ENCODE measurements around the gene ZEB2. TPM values are rescaled to one million over a fixed set of nuclear protein-coding genes. Genes with fewer than 3 reads are reported as not detected.
"Not testable (repeated sequence)": the region's sequence is repeated elsewhere in the genome, so short reads cannot be mapped to it uniquely, and the experiment has no call there.

ZEB2 gene
- total RNA-seq, 2 donors from 2014 or later = 49.5 to 61.1 TPM

DNA sequence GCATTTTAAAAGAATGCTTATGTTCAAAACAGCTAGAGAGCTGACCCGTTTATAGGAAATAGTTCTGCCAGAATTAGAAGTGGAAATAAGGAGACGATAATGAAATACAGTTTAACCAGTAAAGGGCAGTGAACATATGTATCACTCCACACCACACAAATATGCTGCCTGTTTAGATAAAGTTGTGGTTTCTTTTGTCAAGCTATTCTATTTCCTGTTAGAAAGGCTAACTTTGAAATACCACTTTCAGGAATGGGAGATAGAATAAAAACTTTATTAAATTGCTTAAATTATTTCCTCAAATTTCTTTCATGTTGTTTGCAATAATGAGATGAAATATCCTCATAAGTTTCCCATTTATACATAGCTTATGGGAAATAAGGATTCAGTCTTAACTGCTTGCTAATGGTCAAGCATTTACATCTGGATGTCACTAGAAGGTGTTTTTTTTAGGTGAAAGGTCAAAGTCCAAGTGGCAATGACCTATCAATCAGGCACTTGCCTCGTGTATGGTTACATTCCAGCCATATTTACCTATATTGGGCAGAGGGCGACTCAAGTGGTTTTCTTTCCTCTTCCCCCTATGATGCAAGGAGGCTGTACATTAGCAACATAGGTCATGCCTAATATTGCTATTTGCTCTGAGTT is 148.9 kb downstream of the ZEB2 start:
- H3K9me3 ChIP-seq (ENCODE audit: control insufficient read depth, low read length, poor library complexity, severe bottlenecking) = no peaks in the 10 kb centered on the region
- DNase-seq (no peak), ATAC-seq (no peak)
- H3K36me3 Mint-ChIP-seq (ENCODE audit: low read depth) = peaks cover 3% of the 10 kb centered on the region
- H3K27me3 Mint-ChIP-seq = peaks cover 35% of the 10 kb centered on the region
- H3K27ac Mint-ChIP-seq = no peak overlapping the region
- peaks cover 2% of the 10 kb centered on the region for H3K4me1 Mint-ChIP-seq
- H3K4me3 Mint-ChIP-seq = no peak overlapping the region

DNA sequence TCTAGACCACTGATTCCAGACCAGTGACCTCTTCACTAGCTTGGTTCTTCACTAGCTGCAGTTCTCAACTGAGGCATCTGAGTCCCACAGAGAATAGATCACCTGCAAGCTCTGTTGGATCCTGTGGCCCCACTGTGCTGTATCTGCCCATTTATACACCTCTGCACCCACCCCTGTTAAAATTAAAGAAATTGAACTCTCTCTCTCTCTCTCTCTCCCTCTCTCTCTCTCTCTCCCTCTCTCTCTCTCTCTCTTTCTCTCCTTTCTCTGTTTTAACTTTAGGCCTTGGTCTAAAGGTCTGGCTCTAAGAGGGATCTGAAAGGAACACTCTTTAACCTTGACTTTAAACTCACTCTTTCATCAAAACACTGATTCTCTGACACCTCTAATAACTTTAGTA is 150.5 kb downstream of the ZEB2 start:
- Mint-ChIP-seq H3K36me3 (ENCODE audit: low read depth) (no peaks in the 10 kb centered on the region), H3K27me3 (peaks cover 21% of the 10 kb centered on the region), H3K27ac (no peak overlapping the region), H3K4me3 (no peak overlapping the region), H3K4me1 (peaks cover 2% of the 10 kb centered on the region)
- DNase-seq = no peak
- H3K9me3 ChIP-seq (ENCODE audit: control insufficient read depth, low read length, poor library complexity, severe bottlenecking) = no peaks in the 10 kb centered on the region
- ATAC-seq = no peak

DNA sequence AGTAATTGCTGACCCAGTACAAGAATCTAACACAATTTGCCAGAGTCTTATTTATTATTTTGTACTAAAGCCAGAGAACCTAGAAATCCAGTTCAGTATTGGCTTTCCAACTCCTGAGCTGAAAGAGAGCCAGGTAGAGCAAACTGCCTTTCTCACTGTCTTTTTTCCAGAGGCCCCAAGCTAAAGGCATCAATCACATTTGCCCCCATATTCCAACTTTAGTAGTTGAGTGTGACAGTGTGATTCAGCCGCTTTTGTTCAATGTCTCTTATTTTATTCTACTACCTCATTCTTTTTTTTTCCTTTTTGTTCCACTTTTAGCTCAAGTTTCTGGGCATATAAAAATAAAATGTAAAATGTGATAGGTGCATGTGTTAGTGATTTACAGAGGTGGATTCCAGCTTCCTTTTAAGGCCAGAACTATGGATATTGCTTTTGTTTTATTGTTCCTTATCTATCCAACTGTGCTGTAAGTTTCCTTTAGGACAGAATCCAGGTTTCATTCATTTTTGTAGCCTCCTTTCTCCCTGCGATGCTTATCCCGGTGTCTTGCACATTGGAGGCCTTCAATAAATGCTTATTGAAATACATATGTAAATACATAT is 153.0 kb downstream of the ZEB2 start:
- no peaks in the 10 kb centered on the region for H3K9me3 ChIP-seq (ENCODE audit: control insufficient read depth, low read length, poor library complexity, severe bottlenecking)
- Mint-ChIP-seq H3K4me3 (no peak overlapping the region), H3K36me3 (ENCODE audit: low read depth) (no peaks in the 10 kb centered on the region), H3K27ac (no peak overlapping the region), H3K4me1 (no peaks in the 10 kb centered on the region), H3K27me3 (peaks cover 4% of the 10 kb centered on the region)
- ATAC-seq (no peak), DNase-seq (no peak)

DNA sequence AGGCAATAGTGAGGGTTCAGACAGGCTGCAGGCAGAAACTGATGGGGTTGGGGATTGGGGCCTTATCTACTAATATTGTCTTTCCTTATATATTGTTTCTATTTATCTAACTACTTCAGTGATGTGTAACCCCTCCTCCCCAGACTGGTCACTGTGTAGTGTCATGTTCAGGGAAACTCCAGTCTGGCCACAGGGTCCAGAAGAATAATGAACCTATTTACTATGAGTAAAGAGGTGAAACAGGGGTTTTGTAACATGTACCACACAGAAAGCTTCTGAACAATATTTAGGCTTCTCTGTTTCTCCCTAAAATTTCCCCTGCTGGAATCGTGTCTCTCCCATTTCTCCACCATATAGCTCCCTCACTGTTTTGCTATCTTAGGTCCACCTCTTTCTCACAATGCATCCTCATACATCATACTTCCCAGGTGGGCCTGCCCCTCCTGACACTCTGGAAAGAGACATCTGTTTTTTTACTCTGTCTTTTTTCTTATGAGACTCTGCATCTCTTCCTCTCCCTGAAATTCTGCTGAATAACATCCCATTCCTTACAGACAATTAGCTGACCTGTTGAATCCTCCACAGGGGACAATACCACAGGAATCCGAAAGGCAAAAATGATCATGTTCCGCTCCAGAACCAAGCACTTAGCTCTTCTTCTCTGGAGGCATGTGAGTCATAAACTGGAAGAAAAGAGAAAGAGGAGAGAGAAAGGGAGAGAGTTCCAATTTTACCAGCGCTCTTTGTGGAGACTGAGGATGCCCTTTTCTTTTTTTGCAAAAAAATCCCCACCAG is 154.8 kb downstream of the ZEB2 start:
- ATAC-seq (no peak), DNase-seq (no peak)
- H3K27ac Mint-ChIP-seq = no peak overlapping the region
- H3K36me3 Mint-ChIP-seq (ENCODE audit: low read depth) = no peaks in the 10 kb centered on the region
- no peaks in the 10 kb centered on the region for H3K4me1 Mint-ChIP-seq
- no peaks in the 10 kb centered on the region for H3K9me3 ChIP-seq (ENCODE audit: control insufficient read depth, low read length, poor library complexity, severe bottlenecking)
- H3K27me3 Mint-ChIP-seq = no peaks in the 10 kb centered on the region
- H3K4me3 Mint-ChIP-seq = no peak overlapping the region

DNA sequence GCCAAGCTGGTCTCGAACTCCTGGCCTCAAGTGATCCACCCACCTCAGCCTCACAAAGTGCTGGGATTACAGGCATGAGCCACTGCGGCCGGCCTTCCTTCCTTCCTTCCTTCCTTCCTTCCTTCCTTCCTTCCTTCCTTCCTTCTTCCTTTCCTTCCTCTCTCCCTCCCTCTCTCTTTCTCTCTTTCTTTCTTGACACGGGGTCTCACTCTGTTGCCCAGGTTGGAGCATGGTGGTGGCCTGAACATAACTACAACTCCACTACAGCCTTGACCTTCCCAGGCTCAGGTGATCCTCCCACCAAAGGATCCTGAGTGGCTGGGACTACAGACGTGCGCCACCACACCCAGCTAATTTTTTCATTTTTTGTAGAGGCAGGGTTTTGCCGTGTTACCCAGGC is 155.7 kb downstream of the ZEB2 start:
- not testable (repeated sequence) for H3K27ac Mint-ChIP-seq; ATAC-seq; H3K27me3 Mint-ChIP-seq; H3K4me3 Mint-ChIP-seq; H3K4me1 Mint-ChIP-seq; DNase-seq; H3K9me3 ChIP-seq (ENCODE audit: control insufficient read depth, low read length, poor library complexity, severe bottlenecking); H3K36me3 Mint-ChIP-seq (ENCODE audit: low read depth)

DNA sequence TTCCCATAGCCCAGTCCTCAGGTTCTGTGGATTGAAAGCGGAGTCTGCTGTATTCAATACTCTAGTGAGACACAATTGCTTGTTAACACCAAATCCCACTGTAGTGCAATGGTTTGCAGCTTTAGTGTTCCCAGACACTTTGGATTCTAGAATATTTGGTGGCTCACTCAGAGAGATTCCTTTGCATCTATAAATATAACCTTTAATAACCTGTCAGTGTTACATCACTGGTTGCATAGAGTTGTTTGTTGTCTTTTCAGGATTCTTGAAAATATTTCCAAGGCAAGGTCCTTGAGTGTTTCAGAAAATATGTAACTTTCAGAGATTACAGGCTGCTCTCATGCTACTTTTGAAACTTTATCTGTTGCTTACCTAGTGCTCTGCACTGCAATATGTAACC is 157.5 kb downstream of the ZEB2 start:
- Mint-ChIP-seq H3K4me3 (no peak overlapping the region), H3K27me3 (peaks cover under 1% of the 10 kb centered on the region), H3K36me3 (ENCODE audit: low read depth) (no peaks in the 10 kb centered on the region), H3K4me1 (peaks cover 4% of the 10 kb centered on the region), H3K27ac (no peak overlapping the region)
- DNase-seq = no peak
- H3K9me3 ChIP-seq (ENCODE audit: control insufficient read depth, low read length, poor library complexity, severe bottlenecking) = no peaks in the 10 kb centered on the region
- ATAC-seq = no peak

DNA sequence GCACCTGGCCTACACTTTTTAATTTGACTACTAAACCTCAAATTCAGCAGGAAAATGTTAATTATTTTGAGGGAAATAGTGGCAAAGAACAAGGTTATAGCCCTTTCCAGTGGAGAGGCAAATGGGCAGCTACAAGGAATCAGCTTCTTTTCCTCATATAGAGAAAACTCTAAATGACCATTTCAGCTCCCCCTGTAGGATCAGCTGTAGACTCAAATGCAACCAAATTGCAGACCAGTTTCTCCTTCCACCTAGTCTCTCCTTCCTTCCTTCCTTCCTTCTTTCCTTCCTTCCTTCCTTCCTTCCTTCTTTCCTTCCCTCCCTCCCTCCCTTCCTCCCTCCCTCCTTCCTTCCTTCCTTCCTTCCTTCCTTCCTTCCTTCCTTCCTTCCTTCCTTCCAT is 158.2 kb downstream of the ZEB2 start:
- H3K36me3 Mint-ChIP-seq (ENCODE audit: low read depth) = no peaks in the 10 kb centered on the region
- DNase-seq = no peak
- H3K9me3 ChIP-seq (ENCODE audit: control insufficient read depth, low read length, poor library complexity, severe bottlenecking) = no peaks in the 10 kb centered on the region
- H3K4me3 Mint-ChIP-seq = no peak overlapping the region
- no peak for ATAC-seq
- peaks cover 4% of the 10 kb centered on the region for H3K4me1 Mint-ChIP-seq
- peaks cover 4% of the 10 kb centered on the region for H3K27me3 Mint-ChIP-seq
- no peak overlapping the region for H3K27ac Mint-ChIP-seq

DNA sequence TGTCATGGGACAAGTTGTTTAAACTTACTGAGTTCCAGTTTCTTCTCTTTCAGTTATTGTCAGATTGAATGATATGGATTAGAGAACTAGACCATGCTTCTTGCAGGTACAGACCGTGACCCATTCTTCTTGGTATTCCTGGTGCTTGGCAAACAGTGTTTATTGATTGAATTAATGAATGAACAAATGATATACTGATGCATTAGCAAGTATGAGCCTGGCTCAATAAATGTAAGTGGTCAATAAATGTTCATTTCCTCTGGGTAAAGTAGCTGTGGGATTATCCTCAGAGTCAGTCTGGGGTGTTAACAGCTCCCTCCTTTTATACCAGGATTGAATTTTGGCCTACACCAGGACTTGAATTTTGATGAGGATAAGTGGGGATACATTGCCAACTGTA is 160.2 kb downstream of the ZEB2 start:
- DNase-seq (no peak), ATAC-seq (no peak)
- H3K9me3 ChIP-seq (ENCODE audit: control insufficient read depth, low read length, poor library complexity, severe bottlenecking) = no peaks in the 10 kb centered on the region
- Mint-ChIP-seq H3K27ac (no peak overlapping the region), H3K27me3 (peaks cover 8% of the 10 kb centered on the region), H3K4me3 (no peak overlapping the region), H3K36me3 (ENCODE audit: low read depth) (no peaks in the 10 kb centered on the region), H3K4me1 (peaks cover 4% of the 10 kb centered on the region)

DNA sequence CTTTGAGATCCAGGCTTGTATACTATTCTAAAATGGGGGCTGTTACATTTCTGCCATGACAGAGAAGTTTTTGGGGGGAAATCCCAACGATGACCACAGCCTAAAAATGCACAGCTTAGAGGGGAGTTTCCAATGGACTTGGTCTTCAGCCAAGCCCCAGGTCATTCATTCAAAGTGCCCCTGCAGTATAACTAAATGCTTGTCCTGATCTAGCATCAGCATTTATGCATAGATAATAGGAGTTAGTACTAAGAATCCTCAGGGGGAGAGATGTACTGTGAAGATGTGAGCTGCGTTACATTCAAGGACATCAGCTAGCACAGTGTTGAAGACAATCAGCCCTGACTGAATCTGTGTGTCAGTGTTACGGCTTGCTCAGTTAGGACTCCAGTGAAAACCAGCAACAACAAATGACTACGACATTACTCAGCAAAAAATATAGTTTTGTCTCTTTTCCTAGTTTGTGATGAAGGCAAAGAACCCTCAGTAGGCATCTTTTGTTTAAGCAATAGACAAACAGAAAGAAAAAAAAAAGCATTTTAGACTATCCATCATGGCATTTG is 160.9 kb downstream of the ZEB2 start:
- no peak for DNase-seq
- Mint-ChIP-seq H3K4me1 (peaks cover 4% of the 10 kb centered on the region), H3K27ac (no peak overlapping the region), H3K36me3 (ENCODE audit: low read depth) (no peaks in the 10 kb centered on the region), H3K4me3 (no peak overlapping the region), H3K27me3 (peaks cover 8% of the 10 kb centered on the region)
- ATAC-seq = no peak
- no peaks in the 10 kb centered on the region for H3K9me3 ChIP-seq (ENCODE audit: control insufficient read depth, low read length, poor library complexity, severe bottlenecking)

DNA sequence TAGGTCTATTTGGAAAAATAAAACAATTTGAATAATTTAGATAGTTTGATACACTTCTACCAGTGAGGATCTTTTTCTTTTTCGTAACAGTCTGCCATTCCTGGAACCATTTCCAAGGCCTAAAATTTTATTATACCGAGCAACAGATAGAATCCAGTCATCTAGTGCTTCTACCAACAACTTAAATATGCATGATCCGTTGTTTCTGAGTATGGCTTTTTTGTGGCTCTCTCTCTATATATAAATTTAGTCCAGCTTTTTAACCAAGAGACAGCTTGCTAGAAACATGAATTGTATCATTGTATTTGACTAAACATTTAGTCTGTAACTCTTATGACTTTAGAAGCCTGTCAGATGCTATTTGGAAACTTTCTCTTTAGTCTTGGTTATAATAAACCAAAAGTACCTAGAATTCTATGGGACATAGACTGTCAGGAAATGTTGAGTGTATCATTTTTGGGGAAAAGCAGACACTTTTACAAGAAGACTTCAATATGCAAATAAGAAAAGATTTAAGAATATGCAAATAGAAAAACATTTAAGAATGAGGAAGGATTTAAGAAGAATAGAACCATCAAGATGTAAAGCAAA is 161.4 kb downstream of the ZEB2 start:
- Mint-ChIP-seq H3K27ac (no peak overlapping the region), H3K4me1 (peaks cover 4% of the 10 kb centered on the region), H3K4me3 (no peak overlapping the region), H3K36me3 (ENCODE audit: low read depth) (no peaks in the 10 kb centered on the region), H3K27me3 (peaks cover 8% of the 10 kb centered on the region)
- ATAC-seq (no peak), DNase-seq (no peak)
- no peaks in the 10 kb centered on the region for H3K9me3 ChIP-seq (ENCODE audit: control insufficient read depth, low read length, poor library complexity, severe bottlenecking)

DNA sequence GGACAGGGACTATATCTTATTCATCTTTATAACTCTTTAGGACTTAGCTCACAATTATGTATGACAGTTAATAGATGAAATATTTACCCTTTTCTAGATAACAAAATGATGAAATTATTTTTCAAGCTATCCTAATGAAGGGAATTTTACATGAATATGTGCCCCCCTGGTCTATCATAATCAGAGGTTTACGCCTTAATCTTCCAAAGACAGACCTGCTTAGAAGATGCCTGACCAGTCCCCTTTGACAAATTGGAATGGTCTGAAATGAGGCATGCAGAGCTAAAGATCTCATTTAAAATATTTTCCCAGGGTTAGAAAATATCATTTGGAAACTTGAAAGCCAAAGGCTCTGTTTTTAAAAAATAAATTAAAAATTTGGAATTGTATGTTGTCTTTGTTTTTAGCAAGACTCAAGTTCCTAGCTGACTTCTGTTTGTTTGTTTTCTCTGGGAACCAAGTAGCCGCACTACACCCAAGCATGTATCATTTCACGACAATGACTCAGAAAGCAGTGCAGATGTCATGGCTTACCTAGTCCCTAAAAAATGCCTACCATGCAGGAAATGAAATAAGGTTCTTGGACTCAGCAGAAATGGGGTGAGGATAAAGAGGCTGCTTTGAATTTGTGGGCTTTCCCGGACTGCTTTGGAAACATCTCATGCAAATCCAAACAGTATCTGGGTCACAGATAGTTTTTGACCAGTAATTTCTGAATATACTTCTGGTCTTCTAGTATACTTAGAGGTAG is 162.1 kb downstream of the ZEB2 start:
- Mint-ChIP-seq H3K4me3 (no peak overlapping the region), H3K27me3 (peaks cover 8% of the 10 kb centered on the region), H3K27ac (no peak overlapping the region), H3K4me1 (peaks cover 4% of the 10 kb centered on the region), H3K36me3 (ENCODE audit: low read depth) (no peaks in the 10 kb centered on the region)
- ATAC-seq (no peak), DNase-seq (no peak)
- no peaks in the 10 kb centered on the region for H3K9me3 ChIP-seq (ENCODE audit: control insufficient read depth, low read length, poor library complexity, severe bottlenecking)

DNA sequence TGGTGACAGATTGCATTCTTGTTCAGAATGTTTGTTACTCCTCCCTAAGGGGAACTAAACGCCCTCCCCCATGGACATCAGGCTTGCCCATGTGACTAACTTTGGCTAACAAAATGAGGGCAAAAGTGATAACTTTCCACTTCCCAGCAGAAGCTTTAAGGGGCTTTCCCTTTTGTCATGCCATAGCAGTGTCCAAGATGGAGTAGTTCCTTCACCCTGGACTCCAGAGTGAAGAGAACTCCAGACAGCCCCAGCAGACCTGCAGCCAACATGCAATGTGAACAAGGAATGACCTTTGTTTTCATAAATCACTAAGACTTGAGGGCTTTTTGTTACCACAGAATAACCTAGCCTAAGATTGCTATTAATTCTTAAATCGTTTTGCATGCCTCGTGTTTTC is 163.5 kb downstream of the ZEB2 start:
- ATAC-seq (no peak), DNase-seq (no peak)
- H3K27ac Mint-ChIP-seq = no peak overlapping the region
- peaks cover 8% of the 10 kb centered on the region for H3K27me3 Mint-ChIP-seq
- H3K4me1 Mint-ChIP-seq = peaks cover 4% of the 10 kb centered on the region
- H3K4me3 Mint-ChIP-seq = no peak overlapping the region
- H3K36me3 Mint-ChIP-seq (ENCODE audit: low read depth) = no peaks in the 10 kb centered on the region
- no peaks in the 10 kb centered on the region for H3K9me3 ChIP-seq (ENCODE audit: control insufficient read depth, low read length, poor library complexity, severe bottlenecking)

DNA sequence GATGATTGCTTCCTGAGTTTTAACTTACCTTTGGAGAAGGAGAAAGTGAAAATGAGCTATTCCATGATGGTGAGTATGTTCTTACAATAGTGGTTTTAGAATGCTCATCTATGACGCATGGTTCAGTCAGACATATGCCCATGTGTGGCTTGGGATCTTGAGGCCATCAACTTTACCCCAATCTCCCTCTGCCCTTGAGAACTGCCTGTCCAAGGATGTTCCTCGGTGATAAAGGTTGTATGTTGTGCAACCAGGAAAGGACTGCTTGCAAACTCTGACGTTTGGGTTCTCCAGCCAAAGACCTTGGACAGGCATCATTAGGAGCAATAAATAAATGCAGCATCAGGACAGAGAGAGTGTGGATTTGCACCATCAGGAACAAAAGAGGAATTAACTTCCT is 165.0 kb downstream of the ZEB2 start:
- DNase-seq (no peak), ATAC-seq (no peak)
- H3K4me1 Mint-ChIP-seq = peaks cover 4% of the 10 kb centered on the region
- peaks cover 2% of the 10 kb centered on the region for H3K36me3 Mint-ChIP-seq (ENCODE audit: low read depth)
- H3K9me3 ChIP-seq (ENCODE audit: control insufficient read depth, low read length, poor library complexity, severe bottlenecking) = no peaks in the 10 kb centered on the region
- no peak overlapping the region for H3K27ac Mint-ChIP-seq
- no peak overlapping the region for H3K4me3 Mint-ChIP-seq
- H3K27me3 Mint-ChIP-seq = peaks cover 8% of the 10 kb centered on the region
